HG02642 (cell line): ENCODE measurements around the gene RHCG.

Experiments
- ATAC-seq: cut with Tn5 transposase; IDR thresholded peaks from one replicate; pipeline ENCODE4 v1.9.1; 2021; ENCODE audit warnings: mild to moderate bottlenecking; ENCODE audit not compliant: unreplicated experiment, poor library complexity

The RHCG gene

GRCh38 chr15:89506026-89506686 is 9.8 kb upstream of the RHCG start:
- ATAC-seq = no peak

- no peak for ATAC-seq
These were observed 7.8 kb upstream of the RHCG start for GRCh38 chr15:89504166-89504565.

- no peak for ATAC-seq
These were observed 6.6 kb upstream of the RHCG start for GRCh38 chr15:89502867-89503595.

DNA sequence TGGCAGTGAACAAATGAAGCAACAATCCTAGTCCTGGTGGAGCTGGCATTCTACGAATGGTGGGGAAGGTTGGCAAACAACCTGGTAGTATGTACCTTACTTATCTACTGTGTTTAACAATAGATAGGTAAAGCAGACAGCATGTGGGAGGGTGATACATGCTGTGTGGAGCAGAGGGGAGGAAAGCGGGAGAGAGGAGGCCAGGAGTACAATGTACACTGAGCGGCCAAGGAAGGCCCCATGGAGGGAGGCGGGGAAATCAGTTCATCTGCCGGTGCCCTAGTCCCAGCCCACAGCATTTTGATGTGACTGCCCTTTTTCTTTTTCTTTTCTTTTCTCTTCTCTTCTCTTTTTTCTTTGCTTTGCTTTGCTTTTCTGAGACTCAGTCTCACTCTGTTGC is 5.3 kb upstream of the RHCG start:
- ATAC-seq = no peak

GRCh38 chr15:89500397-89501270 is 4.3 kb upstream of the RHCG start:
- ATAC-seq = no peak

DNA sequence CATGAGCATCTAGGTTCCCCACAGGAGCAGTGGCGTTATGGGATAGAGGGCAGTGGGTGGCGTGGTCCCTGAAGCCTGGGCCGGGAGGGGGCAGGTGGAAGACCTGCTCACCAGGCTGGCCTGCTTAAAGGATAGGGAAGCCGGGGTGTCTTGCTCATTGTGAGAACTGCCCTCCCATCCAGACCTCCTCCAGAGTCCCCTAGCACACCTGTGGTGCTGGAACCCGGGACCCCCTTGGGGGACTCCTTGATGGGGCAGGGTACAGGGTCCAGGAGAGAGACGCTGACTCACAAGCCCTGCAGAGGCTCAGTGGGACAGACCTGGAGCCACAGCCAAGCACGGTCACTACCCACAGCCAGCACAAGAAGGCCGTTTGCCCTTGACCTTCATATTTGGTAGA is 2.8 kb upstream of the RHCG start:
- no peak for ATAC-seq

- no peak for ATAC-seq
These were observed 2.2 kb upstream of the RHCG start for GRCh38 chr15:89498574-89498906.

DNA sequence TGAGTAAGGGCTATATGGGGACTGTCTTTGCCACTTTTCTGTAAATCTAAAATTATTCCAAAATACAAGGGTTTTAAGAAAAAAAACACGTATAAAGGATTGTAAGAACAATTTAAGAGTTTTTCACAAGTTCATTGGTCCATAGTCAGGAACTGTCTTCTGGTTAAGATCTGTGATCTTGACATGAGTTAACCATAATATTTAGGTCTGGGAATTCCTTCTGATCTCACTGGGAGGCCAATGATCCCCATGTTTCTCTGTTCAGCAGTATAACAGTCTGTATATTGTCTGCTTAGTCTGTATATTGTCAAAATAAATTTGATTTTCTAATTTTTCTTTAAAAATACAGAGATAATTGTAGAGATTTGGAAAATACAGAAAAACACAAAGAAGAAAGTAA is 848 bp upstream of the RHCG start:
- ATAC-seq = no peak

DNA sequence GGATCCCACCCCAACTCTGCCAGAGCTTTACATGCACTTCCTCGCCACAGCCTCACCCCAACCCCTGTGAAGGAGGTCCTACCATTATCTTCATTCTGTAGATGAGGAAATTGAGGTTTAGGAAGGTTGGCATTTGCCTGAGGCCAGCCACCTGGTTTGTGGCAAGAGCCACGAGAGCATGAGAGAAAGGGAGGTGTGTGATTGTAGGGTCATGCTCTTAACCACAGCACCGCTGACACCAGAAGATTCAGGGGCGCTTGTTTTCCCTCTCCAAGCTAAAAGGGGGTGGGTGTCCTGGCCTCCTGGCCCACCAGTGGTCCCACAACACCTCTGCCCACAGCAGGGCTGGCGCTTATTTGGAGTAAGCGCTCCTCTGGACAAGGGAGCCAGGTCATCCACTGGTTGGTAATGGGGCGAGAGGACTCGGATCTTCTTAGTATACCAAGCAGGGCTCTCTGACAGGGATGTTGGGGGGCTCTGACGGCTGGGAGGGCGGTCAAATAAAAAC is 691 bp downstream of the RHCG start:
- ATAC-seq = no peak

GRCh38 chr15:89494941-89495637 is 1.3 kb downstream of the RHCG start:
- no peak for ATAC-seq

- no peak for ATAC-seq
These were observed 2.4 kb downstream of the RHCG start for GRCh38 chr15:89494031-89494430.

DNA sequence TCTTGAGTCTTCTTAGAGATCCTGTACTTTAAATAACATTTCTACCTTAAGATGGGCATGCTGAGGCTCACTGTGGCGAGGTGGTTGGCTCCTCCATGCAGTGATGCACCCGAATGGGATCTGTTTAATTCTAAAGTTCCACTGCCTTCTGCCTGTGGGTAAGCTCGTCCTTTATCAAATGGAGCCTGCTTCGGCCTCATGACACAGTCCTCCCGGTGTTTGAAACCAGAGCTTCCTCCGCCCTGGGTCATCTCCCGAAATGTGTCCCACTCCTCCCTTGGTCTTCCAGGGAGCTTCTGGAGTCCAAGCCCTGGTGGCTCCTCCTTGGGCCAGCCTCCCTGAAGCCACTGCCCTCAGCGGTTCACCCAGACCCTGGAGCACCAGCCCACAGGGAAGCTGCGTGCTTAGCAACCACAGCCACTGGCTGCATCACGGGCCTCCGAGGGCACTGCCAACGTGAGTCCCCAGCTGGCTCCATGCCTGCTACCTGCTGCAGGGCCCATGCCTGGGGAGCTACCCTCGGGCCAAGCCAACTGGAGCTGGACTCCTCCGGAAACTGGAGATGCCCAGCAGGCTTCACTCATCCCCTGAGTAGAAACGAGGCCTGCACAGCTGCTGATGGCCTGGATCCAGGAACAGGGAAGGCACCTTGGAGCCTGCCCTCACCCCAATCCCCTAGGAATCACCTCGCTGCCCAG is 3.3 kb downstream of the RHCG start:
- no peak for ATAC-seq

GRCh38 chr15:89492111-89492641 is 4.2 kb downstream of the RHCG start:
- no peak for ATAC-seq

DNA sequence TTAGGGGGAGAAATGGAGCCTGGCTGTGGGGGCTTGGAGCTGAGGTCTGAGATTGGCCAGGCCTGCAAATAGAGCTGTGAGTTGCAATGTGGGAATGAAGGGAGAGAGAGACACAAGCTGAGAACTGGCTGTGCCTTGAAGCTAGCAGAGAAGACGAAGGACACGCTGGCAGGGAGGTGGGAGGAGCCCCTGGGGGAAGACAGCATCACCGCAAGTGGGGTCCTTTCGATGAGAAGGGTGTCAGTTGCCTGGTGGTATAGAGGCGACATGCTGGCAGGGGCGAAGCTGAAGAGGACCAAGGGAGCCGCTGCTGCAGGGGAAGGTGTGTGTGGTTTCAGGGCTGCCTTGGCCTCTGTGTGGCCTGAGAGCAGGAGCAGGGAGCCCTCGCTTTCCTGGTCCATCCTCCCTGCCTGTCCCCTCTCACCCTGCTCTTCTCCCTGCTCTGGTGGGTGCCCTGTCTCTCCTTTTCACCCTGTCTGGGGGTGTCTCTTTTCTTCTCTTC is 5.5 kb downstream of the RHCG start:
- ATAC-seq = no peak

DNA sequence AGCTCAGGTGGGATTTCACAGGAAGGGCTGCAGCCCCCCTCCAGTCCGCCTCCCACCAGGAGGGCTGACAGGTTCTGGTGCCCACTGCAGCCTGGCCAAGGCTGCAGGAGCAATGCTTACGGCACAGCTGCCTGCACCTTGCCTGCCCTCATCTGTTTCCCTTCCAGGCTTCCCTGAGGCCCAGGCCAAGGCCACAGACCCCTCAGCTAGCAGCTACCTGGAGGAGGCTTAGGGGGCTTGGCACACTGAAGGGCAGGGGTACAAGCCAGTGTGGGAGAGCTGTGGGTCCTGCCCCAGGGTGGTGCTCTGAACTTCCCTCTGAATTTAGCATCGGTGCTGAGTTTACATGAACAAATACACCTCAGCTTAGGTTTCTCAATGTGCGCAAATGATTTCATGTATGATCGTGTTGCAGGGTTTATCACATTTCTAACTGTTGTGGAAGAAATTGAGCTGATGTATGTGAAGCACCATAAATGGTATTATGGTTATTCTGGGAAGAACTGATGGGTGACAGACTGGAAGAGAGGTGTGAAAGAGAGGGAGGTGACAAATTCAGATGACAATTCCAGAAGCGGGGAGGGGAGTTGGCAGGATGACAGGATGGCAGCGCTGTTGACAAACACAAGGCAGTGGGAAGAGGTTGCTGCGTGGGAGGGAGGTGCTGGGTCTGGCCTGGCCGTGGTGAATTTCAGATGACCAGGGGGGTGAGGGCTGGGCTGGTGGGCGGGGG is 6.1 kb downstream of the RHCG start:
- no peak for ATAC-seq

GRCh38 chr15:89489376-89489775 is 7.0 kb downstream of the RHCG start:
- ATAC-seq = no peak

GRCh38 chr15:89487791-89488190 is 8.6 kb downstream of the RHCG start:
- ATAC-seq = no peak

GRCh38 chr15:89486726-89487050 is 9.7 kb downstream of the RHCG start:
- ATAC-seq = no peak

- no peak for ATAC-seq
These were observed 13.3 kb downstream of the RHCG start for GRCh38 chr15:89483079-89483478.
